HG02981 (cell line): ENCODE results near the gene ARHGDIG.

Experiments used
- ATAC-seq: cut with Tn5 transposase; IDR thresholded peaks from one replicate; pipeline ENCODE4 v1.9.1; 2021; ENCODE audit warnings: mild to moderate bottlenecking, moderate library complexity; ENCODE audit not compliant: unreplicated experiment

Gene ARHGDIG

DNA sequence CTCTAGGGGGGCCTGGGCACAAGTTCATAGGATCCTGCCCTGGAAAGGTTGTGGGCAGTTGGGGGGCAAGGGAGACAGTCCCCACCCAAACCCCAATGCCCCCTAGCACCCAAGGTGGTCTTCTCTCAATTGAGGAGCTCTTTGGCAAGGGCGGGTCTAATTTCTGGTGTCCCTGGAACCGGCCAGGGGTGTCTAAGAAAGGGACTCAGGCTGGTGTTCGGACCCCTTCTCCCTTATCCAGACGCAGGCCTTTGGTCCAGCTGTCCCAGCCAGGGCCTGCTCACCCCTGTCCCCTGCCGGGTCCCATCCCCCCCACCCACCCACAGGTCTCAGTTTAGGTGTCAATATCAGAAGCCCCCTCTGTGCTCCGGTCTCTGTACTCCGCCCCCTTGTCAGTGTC lies 860 bp upstream of the ARHGDIG start:
- ATAC-seq = no peak

GRCh38 chr16:280005-280460 lies 358 bp upstream of the ARHGDIG start:
- no peak for ATAC-seq

- no peak for ATAC-seq
These were observed 734 bp downstream of the ARHGDIG start for GRCh38 chr16:280991-281659.

DNA sequence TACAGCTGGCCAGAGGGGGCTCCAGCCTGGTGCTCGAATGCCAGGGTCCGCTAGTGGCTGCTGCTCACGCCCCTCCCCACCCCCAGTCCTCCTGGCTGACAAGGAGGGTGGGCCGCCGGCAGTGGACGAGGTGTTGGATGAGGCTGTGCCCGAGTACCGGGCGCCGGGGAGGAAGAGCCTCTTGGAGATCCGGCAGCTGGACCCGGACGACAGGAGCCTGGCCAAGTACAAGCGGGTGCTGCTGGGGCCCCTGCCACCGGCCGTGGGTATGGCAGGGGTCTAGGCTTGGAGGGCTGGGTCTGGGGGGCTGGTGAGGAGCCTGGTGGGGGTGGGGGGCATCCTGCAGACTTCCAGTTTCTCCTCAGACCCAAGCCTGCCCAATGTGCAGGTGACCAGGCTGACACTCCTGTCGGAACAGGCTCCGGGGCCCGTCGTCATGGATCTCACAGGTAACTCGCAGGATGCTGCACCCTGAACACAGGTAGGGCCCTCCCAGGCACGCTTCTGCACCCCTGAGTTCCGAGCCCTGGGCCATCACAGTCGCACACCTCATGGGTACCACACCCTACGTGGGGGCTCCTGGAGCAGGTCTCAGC lies 1.4 kb downstream of the ARHGDIG start:
- no peak for ATAC-seq

- ATAC-seq = no peak
These were observed 2.1 kb downstream of the ARHGDIG start for GRCh38 chr16:282491-282890.

- no peak for ATAC-seq
These were observed 2.8 kb downstream of the ARHGDIG start, which contains the start of gene PDIA2 for GRCh38 chr16:283033-283805. TSS of gene PDIA2 (plus strand) at chr16:283164. CDS start at chr16:283170, 6 bp downstream.

DNA sequence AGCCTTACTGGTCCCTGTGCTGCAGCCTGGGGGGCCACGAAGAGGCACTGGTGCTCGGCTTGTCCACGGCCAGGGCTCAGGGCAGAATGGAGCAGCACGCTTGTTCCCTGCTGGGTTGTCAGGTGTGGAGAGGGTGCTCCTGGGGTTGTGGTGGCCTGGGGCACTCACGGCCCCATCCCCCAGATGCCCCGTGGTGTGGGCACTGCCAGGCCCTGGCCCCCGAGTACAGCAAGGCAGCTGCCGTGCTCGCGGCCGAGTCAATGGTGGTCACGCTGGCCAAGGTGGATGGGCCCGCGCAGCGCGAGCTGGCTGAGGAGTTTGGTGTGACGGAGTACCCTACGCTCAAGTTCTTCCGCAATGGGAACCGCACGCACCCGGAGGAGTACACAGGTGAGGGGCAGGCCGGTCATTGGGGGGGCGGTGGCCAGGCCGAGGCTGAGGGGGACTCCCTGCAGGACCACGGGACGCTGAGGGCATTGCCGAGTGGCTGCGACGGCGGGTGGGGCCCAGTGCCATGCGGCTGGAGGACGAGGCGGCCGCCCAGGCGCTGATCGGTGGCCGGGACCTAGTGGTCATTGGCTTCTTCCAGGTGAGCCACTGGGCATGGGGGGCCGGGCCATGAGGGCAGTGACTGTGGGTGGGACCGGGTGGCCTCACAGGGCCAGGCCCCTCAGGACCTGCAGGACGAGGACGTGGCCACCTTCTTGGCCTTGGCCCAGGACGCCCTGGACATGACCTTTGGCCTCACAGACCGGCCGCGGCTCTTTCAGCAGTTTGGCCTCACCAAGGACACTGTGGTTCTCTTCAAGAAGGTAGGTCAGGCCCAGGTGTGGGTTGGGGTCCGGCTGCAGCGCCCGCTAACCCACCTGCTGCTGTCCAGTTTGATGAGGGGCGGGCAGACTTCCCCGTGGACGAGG lies 4.1 kb downstream of the ARHGDIG start:
- ATAC-seq = no peak

- no peak for ATAC-seq
These were observed 5.0 kb downstream of the ARHGDIG start for GRCh38 chr16:285146-286055.

- no peak for ATAC-seq
These were observed 6.3 kb downstream of the ARHGDIG start for GRCh38 chr16:286491-287297.

DNA sequence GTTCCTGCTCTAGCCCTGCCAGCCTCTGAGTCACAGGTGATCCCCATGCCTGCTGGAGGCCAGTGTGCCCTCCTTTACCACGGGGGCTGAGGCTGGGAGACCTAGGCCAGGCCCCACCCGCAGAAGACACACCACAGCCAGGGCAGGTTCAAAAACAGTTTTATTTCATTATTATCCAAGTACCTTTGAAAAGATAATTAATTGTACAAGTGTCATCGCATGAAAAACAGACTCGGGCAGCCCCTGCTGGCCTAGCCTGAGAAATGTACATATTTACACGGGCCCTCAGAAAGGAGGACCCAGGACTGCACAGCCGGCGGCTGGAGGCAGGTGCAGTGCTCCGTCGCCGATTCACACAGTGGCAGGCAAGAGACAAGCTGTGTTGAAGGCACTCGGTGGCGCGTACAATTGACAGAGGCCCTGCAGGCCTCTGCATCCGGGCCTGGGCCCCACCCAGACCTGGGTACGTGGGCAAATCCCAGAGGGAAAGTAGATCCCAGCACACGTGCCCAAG lies 7.0 kb downstream of the ARHGDIG start:
- no peak for ATAC-seq

DNA sequence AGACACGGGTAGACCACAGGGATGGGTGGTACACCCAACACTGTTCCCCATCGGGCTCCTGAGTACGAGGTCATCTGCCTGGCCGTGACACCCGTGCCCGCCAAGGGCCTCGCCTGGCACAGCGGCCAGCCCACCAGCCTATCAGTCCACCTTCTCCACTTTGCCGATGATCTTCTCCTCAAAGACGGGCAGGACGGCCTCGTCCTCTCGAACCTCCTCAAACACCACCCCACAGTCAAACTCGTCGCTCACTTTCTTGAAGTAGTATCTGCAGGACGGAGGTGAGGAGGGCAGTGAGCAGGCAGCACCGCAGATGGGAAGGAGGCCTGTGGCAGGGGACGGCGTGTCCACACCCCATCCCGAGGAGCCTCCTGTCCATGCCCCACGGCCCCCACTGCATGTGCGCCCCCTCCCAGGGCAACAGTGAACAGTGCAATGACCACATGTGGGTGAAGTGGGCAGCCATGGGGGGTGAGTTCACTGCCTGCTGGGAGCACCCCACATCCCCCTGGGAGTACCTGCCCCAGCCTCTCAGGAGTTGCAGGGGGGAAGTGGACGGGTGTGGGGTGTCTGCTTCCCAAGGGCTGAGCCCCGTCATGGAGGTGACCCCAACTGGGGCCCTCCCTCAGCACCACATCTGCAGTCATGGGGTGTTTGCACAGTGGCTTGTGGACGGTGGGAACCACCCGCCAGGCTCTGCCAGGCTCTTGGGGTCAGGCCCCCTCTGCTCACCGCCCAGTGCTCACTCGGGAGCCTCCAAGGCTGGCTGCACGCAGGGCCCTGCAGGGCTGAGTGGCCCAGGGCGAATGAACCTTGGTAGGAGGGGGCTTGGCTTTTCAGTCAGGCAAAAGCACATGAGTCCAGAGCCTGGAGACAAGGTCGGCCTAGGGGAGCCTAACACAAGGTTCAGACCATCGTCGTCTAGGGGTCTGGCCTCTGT lies 7.9 kb downstream of the ARHGDIG start:
- ATAC-seq = no peak

- no peak for ATAC-seq
These were observed 9.1 kb downstream of the ARHGDIG start for GRCh38 chr16:289395-289997.

DNA sequence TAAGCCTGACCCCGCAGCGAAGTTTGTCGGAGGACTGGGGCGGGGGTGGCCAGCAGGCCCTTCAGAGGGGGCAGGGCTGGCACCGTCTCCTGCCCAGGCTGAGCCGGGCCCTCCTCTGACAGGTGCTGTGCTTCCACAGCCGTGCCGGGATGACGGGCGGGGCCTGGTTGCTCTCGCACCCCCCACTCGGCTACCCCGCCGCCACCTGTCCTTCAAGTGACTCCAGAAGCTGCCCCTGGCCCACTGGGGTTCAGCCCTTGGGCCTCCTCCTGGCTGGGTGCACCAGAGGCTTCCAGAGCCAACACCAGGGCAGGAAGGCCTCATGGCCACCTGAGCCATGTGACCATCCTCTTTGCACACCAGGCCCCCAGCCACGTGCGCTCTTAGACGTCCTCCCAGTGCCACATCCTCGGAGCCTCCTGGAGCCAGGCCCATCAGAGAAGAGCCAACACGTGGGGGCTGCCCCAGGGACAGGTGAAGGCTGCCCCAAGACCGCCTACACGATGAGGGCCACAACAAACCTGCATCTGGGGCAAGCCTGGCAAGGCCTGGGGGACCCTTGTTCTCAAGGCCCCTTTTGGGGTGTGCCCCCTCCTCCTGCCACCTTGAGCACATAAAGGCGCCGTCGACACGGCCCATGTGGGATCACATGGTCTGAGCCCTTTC lies 9.8 kb downstream of the ARHGDIG start:
- no peak for ATAC-seq

DNA sequence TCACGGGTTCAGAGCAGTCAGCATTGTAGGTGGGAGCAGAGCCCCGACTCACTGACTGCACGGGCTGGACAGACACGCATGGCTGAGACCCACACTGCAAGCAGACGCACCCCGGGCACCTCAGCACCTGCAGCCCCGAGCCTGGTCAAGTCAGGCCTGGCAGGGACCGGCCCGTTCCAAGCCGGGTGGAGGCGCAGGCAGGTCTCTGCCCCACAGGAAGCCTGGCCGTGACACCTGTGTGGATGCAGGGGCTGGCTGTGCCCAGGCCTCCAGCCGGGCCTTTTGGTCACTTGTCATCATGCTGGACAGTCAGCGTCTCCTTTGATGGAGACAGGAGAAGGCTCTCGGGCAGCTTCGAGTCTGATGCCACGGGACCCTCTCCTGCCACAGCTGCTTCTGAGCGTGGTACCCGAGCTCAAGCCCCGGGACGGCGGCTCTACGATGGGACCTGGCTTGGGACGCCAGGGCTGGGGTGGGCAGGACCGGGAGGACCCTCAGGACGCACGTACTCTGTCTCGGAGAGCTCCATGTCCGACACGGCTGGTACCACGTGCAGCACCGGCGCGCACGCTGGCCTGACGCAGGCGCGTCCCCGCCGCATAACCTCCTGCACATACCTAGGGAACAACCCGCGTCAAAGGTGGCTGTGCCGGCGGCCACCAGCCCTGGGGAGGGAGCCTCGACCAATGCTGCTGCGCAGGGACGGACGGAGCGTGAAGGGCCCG lies 10.5 kb downstream of the ARHGDIG start:
- ATAC-seq = no peak

DNA sequence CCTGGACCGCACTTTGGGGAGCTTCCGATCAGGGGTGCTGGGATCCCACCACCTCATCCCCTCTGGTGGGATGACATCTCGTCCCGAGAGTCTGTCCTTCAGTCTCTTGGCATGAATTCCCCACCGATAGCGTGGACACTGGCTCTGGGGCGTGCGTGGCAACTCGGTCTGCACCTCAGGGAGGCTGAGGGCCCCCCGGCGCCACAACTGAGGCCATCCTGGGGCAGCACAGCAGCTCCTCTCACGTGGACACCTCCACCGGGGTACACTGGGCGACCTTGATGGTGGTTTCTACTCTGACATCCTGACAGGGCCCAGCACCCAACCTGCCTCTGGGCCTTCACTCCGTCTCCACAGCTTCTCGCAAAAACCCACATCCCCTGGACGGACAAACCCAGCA lies 11.1 kb downstream of the ARHGDIG start:
- ATAC-seq = no peak
